NCI-H2227 (cell line): Measurements from ENCODE around the gene MTHFR.

ENCODE experiments used
- DNase-seq: peaks from one replicate; lab custom pipeline; 2025; ENCODE audit not compliant: unreplicated experiment; lab: John Stamatoyannopoulos, UW

Gene MTHFR

DNA sequence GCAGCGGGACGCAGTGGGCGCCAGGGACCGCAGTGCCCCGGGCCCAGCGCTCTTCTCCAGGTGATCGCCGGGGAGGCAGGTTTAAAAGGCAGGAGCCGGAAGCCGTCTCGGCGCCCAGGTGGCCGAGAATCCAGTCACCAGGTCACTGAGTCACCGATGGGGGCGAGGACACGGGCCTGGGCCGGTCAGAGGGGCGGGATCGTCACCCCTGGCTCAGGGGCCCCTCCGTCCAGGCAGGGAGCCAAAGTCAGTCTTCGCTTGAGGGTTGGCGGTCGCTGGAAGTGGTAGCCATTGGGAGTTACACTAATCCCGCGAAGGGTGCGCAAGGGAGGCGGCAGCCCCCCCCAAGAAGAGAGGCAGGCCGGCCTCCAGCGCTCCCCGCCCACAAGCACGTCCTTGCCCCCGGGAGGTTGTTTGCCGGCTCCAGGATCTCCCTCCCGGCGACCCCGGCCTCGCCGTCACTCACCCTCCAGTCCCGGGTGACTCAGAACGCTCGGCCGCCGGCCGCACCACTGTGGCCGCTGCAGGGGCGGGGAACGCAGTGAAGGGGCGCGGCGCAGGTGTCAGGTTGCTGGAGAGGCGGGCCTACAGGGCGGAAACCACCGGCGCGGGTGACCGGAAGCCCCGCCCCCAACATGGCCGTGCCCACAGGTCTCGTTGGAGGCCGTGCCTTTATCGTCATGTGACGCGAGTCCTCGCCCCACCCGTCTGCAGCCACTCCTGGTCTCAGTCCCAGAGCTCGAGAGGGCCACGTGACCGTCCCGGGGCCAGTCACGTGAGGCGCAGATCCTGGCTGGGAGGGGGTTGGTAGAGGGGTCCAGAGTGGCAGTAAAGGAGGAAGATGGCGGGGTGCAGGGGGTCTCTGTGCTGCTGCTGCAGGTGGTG is at the start of gene MTHFR, which contains the start of gene CLCN6:
TSS of gene MTHFR (minus strand) at position 543 of the 885 bp plus-strand sequence. CDS start 2,848 bp downstream, outside the sequence.
TSS of gene CLCN6 (plus strand) at position 770 of the 885 bp plus-strand sequence. CDS start at position 842, 72 bp downstream.
- DNase-seq: peak; percentile 99

DNA sequence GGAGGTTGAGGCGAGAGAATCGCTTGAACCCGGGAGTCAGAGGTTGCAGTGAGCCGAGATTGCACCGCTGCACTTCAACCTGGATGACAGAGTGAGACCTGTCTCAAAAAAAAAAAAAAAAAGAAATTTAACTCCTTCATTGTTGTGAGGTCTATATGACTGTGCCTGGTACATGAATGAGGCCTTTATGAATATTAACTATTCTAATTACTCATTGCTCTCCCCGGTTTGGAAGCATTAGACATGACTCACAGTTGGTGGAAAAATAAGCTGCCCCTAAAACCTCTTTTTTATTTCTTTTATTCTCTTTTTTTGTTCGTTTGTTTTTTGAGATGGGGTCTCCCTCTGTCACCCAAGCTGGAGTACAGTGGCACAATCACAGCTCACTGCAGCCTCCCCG is 49.7 kb upstream of the MTHFR start:
- no peak for DNase-seq

DNA sequence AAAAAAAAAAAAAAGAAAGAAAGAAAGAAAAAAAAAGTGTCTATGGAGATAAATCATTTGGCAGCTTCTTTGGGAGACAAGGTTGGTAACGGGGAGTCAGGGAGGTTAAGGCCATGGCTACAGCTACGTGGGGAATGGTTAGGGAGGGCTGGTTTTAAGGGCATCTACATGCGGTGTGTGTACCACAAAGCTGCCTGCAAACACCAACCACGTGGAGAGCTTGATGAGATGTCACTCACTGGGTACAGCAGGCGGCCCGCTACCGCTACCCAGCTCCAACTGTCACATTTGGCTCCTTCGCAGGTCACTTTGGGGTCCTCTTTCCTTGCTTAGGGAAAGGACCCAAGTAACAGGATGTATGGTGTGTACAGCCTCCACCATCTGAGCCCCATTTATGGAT is 48.8 kb upstream of the MTHFR start:
- DNase-seq: no peak

DNA sequence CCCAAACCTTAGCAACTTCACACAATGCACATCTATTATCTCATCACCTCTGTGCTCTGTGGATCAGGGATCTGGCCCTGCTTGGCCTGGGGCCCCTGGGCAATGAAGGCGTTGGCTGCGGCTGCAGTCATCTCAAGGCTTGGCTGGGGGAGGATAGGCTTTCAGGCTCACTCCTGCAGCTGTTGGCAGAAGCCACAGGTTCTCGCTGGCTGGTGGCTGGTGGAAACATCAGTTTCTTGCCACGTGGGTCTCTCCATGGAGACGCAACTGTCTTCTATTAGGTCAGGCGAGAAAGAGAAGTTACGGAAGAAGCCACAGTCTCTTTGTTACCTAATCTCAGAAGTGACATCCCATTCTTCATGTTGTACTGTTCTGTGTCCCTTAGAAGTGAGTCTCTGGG is 45.4 kb upstream of the MTHFR start:
- no peak for DNase-seq

DNA sequence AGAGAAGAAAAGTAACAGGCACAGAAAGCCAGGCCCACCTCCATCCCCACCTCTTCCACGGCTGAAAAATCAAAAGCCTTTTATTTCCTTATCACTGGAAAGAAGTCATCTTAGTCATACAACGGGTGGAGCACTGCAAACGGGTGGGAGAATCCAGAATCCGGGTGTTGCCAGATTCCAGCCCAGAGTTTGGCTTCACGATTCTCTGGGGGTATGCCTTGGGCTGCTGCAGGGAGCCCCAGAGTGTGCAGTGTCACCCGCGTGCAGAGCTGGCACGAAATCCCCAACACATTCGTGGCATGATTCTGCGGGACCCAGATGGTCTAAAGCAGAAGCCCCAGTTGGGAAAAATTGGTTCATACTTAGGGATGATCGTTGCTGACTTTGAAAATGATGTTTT is 44.4 kb upstream of the MTHFR start:
- DNase-seq: no peak

DNA sequence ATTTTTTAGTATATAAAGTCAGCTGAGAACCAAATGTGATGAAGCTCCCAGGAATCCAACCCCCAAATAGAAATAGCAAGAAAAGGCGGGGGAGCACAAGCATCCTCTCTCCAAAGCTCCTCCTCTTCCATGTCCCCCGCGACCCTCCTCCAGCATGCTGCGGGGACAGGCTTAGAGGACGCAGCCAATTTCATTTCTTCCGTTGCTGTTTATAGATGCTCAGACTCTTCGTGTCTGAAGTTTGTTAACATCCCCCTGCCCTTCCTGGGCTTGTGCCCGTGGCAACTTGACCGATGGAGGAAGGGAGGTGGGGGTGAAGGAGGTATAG is 42.6 kb upstream of the MTHFR start:
- DNase-seq: peak; percentile 61

DNA sequence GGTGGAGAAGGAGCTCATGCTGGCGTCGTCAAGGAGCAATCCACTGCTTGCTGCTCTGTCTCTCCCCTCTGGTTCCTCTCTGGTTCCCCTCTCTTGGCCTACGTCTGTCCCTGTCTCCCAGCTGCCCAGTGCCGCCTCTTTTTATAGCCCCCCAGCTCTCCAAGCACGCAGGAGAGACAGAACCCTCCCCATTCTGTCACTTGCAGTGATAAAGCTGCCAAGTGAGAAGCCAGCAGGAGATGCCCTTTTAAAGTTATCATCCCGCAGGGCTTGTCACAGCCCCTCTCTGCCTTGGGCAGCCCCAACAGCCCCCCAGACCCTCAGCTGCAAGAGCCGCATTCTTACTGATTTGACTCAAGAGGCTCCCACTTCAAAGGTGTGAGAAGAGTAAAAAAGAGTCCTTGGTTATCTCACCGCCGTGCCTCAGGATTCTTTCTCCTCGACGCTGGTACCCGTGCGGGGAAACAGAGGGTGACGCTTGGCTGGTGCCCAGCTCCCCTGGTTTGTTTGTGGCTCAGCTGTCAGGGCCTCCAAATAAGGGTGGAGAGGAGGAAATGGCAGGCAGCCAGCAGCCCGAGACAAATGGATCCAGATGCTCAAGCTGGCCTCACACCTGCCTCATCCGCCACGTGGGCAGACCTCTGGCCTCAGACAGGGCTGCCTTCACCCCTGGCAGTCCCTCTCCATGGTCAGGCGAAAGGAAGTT is 42.1 kb upstream of the MTHFR start, which contains the start of gene NPPA:
TSS of gene NPPA (minus strand) at position 117 of the 706 bp plus-strand sequence. CDS start at position 18, 99 bp downstream.
- peak; percentile 61 for DNase-seq

DNA sequence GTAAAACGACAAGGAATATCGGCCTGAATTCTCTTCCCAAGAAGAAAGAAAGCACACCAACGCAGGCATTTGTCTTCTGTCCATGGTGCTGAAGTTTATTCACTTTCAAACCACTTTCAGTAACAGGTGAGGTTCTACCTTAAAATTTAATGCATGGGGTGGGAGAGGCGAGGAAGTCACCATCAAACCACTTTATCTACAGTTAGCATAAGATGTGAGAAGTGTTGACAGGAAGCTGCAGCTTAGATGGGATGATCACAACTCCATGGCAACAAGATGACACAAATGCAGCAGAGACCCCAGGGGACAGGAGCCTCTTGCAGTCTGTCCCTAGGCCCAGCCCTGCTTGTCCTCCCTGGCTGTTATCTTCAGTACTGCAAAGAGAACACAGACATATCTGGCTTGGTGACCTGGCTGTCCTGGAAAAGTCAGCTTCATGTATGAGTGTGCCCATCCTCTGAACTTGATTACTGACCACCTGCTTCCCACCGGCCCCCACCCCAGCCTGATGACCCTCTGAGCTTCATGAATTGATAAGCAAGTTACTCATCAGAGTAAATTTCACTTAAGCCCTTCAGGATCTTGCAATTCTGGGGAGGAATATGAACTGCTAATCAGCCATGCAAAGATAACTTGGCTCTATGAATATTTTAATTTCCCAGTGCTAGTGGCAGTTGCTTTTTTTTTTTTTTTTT is 40.0 kb upstream of the MTHFR start:
- DNase-seq: no peak

DNA sequence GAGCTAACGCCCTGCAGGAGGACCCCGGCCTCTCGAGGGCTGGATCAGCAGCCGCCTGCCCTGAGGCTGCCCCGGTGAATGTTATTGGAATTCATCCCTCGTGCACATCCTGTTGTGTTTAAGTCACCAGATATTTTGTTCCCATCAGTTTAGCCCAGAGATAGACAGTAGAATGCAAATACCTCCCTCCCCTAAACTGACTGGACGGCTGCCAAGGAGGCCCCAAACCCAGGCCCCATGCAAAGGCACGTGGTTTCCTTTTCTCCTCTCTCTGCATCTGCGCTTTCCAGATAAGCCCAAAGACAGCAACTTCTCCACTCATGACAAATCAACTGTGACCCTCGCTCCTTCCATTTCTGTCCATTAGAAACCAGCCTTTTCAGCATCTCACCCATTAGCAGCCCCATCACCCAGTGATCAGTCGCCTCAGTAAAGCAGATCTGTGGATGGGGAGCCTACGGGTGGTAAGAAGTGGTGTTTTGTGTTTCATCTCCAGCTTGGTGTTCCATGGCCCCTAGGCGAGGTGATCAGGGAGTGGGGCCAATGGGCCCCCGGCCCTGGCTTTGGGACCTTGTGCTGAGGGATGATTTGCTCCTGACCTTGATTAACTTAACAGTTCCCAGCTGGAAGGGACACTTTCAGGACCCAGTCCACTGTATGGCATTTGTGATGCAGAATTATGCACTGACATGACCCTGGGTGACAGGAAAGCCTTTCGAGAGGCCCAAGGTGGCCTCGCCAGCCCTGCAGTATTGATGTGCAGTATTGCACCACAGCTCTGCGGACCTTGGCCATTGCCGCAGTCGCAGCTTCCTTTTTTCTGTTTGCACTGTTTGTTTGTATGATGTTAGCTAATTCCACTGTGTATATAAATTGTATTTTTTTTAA is 36.6 kb upstream of the MTHFR start:
- no peak for DNase-seq

DNA sequence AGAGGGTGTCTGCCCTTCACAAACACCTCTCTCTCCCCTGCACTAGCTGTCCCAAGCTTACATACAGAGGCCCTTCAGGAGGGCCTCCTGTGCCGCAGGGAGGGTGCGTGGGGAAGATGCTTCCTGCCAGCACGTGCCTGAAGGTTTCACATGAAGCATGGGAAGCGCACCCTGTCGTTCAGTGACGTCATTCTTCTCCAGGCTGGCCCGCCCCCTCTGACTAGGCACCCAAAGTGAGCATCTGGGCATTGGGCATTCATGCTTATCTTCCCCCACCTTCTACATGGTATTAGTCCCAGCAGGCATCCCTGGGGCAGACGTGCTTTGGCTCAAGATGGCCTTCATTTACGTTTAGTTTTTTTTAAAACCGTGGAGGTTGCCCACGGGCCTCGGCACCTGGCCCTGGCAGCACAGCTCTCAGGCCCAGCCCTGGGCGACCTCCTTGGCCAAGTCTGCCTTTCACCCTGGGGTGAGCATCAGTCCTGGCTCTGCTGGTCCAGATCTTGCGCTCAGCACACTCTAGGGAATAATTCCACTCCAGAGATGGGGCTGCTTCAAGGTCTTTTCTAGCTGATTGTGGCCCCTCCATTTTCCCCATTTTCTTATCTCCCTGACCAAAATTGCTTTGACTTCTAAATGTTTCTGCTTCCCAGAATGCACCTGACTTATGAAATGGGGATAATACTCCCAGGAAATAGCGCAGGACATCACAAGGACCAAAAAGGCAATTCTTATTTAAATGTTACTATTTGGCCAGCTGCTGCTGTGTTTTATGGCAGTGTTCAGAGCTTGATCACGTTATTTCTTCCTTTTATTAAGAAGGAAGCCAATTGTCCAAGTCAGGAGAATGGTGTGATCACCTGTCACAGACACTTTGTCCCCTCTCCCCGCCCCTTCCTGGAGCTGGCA is 35.7 kb upstream of the MTHFR start:
- DNase-seq: no peak

DNA sequence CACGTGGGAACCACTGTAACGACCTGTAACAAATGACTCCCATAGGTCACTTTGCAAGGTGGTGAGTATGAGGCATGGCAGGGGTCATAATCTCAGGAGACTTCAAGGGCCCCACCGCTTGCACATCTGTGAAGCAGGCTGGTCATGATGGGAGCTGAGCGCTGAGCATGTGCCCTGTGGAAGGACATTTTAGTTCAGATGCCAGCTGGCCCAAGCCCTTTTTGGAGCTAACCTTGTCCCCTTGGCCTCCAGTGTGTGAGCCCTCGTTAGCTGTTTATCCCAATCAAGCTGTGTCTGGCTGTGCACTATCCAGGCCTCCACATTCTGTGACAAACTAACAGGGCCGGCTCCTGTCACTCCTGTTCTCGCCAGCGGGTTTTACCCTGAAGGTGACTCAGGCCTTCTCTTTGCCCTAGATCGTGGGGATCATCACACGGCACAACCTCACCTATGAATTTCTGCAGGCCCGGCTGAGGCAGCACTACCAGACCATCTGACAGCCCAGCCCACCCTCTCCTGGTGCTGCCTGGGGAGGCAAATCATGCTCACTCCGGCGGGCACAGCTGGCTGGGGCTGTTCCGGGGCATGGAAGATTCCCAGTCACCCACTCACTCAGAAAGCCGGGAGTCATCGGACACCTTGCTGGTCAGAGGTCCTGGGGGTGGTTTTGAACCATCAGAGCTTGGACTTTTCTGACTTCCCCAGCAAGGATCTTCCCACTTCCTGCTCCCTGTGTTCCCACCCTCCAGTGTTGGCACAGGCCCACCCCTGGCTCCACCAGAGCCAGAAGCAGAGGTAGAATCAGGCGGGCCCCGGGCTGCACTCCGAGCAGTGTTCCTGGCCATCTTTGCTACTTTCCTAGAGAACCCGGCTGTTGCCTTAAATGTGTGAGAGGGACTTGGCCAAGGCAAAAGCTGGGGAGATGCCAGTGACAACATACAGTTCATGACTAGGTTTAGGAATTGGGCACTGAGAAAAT is 34.3 kb upstream of the MTHFR start:
- no peak for DNase-seq

DNA sequence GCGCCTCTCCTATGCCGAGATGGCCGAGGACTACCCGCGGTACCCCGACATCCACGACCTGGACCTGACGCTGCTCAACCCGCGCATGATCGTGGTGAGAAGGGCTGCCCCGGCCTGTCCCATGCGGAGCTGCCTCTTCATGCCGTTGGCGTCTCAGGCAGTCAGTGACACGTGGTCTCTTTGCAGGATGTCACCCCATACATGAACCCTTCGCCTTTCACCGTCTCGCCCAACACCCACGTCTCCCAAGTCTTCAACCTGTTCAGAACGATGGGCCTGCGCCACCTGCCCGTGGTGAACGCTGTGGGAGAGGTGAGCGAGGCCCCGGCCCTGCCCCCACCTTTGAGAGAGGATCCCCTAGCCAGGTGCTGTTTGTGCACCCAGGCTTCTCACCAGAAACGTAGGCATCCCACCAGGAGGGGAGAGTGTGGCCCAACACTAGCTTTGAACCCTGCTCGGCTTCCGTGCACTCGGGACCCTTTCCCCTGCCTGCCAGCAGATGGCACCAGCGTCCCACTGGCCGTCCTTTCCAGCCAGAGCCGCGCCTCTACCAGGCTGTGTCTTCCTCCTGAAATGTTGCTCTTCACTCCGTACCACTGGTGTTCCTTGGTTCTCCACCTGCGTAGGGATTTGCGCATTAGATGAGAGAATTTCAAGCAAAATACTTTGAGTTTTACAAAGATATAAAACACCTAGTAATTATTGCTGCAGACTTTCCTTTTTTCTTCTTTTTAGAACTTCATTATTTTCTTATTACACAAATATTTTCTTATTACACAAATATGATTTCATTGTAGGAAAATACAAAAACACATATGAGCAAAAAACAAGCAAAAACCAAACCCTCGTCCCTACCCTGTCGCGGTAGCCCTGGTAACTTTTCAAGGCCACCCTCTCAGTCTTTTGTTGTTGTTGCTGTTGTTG is 32.8 kb upstream of the MTHFR start:
- peak; percentile 76 for DNase-seq

DNA sequence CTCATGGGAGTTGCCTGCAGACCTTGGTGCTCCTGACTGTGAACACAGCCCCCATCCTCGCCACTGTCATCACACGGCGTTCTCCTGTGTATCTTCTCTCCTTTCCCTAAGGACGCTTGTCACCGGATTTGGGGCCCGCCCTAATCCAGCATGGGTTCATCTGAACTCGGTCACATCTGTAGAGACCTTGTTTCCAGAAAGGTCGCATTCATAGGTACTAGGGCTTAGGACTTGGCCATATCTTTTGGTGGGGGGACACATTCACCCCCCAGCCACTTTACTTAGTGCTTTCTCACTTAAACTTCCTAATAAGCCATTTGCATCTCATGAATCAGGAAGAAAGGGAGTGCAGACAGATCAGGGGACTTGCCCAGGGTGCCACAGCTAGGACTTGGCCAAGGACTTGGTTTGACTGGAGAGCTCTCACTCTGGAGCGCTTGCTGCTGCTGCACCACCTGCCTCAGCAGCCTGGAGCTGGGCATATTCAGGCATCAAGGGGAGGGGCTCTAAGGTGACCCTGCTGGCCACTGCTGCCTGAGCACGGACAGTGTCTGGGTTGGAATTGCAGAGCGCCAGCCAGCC is 32.1 kb upstream of the MTHFR start:
- no peak for DNase-seq

DNA sequence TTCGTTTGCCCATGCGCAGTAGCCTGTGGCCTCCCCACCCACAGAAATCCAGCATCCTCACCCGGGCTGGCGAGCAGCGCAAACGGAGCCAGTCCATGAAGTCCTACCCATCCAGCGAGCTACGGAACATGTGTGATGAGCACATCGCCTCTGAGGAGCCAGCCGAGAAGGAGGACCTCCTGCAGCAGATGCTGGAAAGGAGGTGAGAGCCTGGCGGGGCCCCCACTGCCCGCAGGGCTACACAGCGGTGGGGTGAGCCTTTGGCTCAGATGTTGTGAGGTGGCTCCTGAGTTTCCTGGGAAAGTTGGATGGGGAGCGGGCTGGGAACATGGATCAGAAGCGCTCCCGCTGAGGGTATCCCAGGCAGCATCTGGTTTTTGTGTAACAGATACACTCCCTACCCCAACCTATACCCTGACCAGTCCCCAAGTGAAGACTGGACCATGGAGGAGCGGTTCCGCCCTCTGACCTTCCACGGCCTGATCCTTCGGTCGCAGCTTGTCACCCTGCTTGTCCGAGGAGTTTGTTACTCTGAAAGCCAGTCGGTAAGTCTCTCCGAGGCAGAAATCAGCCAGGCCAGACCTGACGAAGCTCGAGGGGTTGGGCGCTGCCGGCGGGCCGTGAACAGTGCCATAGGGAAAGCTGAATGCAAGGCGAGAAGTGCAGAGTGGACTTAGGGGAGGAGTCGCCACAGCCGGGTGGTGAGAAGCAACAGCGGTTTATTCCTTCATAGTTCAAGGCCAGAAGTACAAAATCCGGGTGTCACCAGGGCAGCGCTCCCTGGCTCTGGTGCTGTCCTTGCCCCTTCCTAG is 31.4 kb upstream of the MTHFR start:
- no peak for DNase-seq

DNA sequence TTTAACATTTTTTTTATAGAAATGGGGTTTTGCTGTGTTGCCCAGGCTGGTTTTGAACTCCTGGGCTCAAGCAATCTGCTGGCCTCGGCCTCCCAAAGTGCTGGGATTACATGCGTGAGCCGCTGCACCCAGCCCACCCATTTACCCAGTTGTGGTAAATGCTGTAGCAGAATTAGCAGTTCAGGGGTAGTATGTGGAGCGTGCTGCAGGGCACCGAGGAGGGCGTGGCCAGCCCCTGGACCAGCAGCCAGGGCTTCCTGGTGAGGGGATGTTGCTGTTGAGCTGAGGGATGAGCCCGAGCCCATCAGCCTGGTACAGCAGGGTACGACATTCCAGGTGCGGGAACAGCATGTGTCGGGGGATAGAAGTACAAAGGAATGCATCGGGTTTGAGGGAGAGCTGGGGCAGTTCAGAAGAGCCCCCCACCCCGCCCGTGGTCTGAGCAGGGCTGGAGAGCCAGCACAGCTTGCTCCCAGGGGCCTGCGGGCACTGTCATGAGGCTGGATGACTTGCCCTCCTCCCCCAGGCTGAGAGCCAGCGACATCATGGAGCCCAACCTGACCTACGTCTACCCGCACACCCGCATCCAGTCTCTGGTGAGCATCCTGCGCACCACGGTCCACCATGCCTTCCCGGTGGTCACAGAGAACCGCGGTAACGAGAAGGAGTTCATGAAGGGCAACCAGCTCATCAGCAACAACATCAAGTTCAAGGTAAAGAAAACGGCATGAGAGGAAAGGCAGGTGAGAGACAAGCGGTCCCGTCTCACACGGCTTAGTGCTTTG is 29.9 kb upstream of the MTHFR start:
- DNase-seq: no peak
